NOMO-1 treated with DMSO at 0.1 percent for 48 hours (cell line): ENCODE results near the gene GCNT2.
A peak's percentile ranks its signal among the peaks of the same experiment; 100 is the strongest.
"Not testable (repeated sequence)": the region's sequence is repeated elsewhere in the genome, so short reads cannot be mapped to it uniquely, and the experiment has no call there.

Experiments used
- DNase-seq: peaks from one replicate; lab custom pipeline; 2025; ENCODE audit not compliant: unreplicated experiment; lab: John Stamatoyannopoulos, UW

Gene GCNT2

GRCh38 chr6:10514049-10514780 lies 6.9 kb upstream of the GCNT2 start:
- DNase-seq: no peak

GRCh38 chr6:10516953-10517352 lies 4.2 kb upstream of the GCNT2 start:
- DNase-seq: no peak

- DNase-seq: peak; percentile 81
These were observed 2.4 kb upstream of the GCNT2 start for GRCh38 chr6:10518557-10519407.

- DNase-seq: not testable (repeated sequence)
These were observed 1.8 kb upstream of the GCNT2 start for GRCh38 chr6:10519408-10519697.

GRCh38 chr6:10520468-10520867 lies 683 bp upstream of the GCNT2 start:
- peak; percentile 37 for DNase-seq

GRCh38 chr6:10522929-10523573 lies 1.9 kb downstream of the GCNT2 start:
- DNase-seq: no peak

GRCh38 chr6:10526156-10526555 lies 5.0 kb downstream of the GCNT2 start:
- no peak for DNase-seq

GRCh38 chr6:10528158-10528981 lies 7.2 kb downstream of the GCNT2 start:
- DNase-seq: peak; percentile 91

GRCh38 chr6:10529231-10529801 lies 8.2 kb downstream of the GCNT2 start:
- peak; percentile 19 for DNase-seq

GRCh38 chr6:10529828-10530374 lies 8.8 kb downstream of the GCNT2 start:
- not testable (repeated sequence) for DNase-seq

GRCh38 chr6:10531503-10531902 lies 10.4 kb downstream of the GCNT2 start:
- peak; percentile 93 for DNase-seq

GRCh38 chr6:10531942-10532341 lies 10.8 kb downstream of the GCNT2 start:
- no peak for DNase-seq

GRCh38 chr6:10532392-10532791 lies 11.2 kb downstream of the GCNT2 start:
- DNase-seq: no peak

- no peak for DNase-seq
These were observed 13.2 kb downstream of the GCNT2 start for GRCh38 chr6:10534419-10534762.

- peak; percentile 76 for DNase-seq
These were observed 14.0 kb downstream of the GCNT2 start for GRCh38 chr6:10535193-10535592.

GRCh38 chr6:10537726-10538125 lies 16.6 kb downstream of the GCNT2 start:
- no peak for DNase-seq

GRCh38 chr6:10540073-10540746 lies 19.1 kb downstream of the GCNT2 start:
- DNase-seq: no peak

GRCh38 chr6:10541591-10541990 lies 20.4 kb downstream of the GCNT2 start:
- DNase-seq: no peak

GRCh38 chr6:10542213-10542612 lies 21.1 kb downstream of the GCNT2 start:
- peak; percentile 78 for DNase-seq

- no peak for DNase-seq
These were observed 22.3 kb downstream of the GCNT2 start for GRCh38 chr6:10543488-10543887.
